ENCODE data around the gene TRPM8. TPM values are rescaled to one million over a fixed set of nuclear protein-coding genes. Genes with fewer than 3 reads are reported as not detected.

The TRPM8 gene
- total and polyA plus RNA-seq, 2 experiments from 2014 or later = not detected

- Histone ChIP-seq H3K4me1 (ENCODE audit: insufficient read depth) (no peaks in the 10 kb centered on the region), H3F3A (ENCODE audit: insufficient read depth) (no peaks in the 10 kb centered on the region), H3K9me2 (ENCODE audit: insufficient read depth) (no peaks in the 10 kb centered on the region), H3K79me2 (ENCODE audit: insufficient read depth) (no peaks in the 10 kb centered on the region), H3K9ac (no peak overlapping the region), H3K4me3 (no peak overlapping the region), H3K4me2 (ENCODE audit: unreplicated experiment) (no peak overlapping the region), H3K27ac (no peak overlapping the region), H3K9me3 (ENCODE audit: low read depth) (no peaks in the 10 kb centered on the region), H4K20me1 (ENCODE audit: insufficient read depth) (no peaks in the 10 kb centered on the region), H2AFZ (no peak overlapping the region), H3K27me3 (replicated peaks; ENCODE audit: insufficient read depth) (no peaks in the 10 kb centered on the region; the same call in 1 of the 2 replicates), H3K36me3 (ENCODE audit: low read depth) (no peaks in the 10 kb centered on the region)
- DNase-seq = no peak
- in situ Hi-C loops (cut with MboI) = no loop called here
- 70 to 76% methylated on average over 6 of the region's 6 CpGs for WGBS, 2 experiments (ENCODE audit: low coverage in 1 of 2, low lambda C conversion rate in 2 of 2, missing lambda C conversion rate in 2 of 2)
- TF ChIP-seq EZH2 (IDR thresholded peaks at IDR 0.05; ENCODE audit: insufficient read depth, poor library complexity, severe bottlenecking) (no peak), EZH2phosphoT487 (IDR thresholded peaks at IDR 0.05; ENCODE audit: insufficient read depth, low read depth) (no peak)
These were observed 144.6 kb downstream of the TRPM8 start for GRCh38 chr2:234061624-234062257.

DNA sequence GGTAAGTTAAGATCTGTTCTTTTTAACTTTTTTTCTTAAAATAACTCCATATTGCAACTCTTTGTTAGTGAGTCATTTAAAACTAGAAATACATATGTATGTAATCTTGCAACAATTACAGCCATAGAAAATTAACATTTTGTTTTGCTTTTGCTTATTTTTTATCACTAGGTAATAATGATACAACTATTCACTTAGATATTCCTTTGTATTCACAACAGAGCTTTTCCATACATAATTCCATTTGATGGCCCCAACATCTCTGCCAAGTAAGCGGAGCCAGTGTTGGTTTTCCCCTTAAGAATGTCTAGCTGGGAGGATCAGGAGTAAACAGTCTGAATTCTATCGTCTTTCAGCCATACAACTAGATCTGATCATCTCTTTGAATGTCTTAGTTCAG, 149.4 kb downstream of the TRPM8 start:
- Histone ChIP-seq H3K9me3 (ENCODE audit: low read depth) (no peaks in the 10 kb centered on the region), H3K36me3 (ENCODE audit: low read depth) (no peaks in the 10 kb centered on the region), H3K9ac (no peak overlapping the region), H3K9me2 (ENCODE audit: insufficient read depth) (no peaks in the 10 kb centered on the region), H3K27ac (no peak overlapping the region), H3F3A (ENCODE audit: insufficient read depth) (no peaks in the 10 kb centered on the region), H3K27me3 (replicated peaks; ENCODE audit: insufficient read depth) (peaks cover 12% of the 10 kb centered on the region), H2AFZ (no peak overlapping the region), H4K20me1 (ENCODE audit: insufficient read depth) (no peaks in the 10 kb centered on the region), H3K4me2 (ENCODE audit: unreplicated experiment) (no peak overlapping the region), H3K79me2 (ENCODE audit: insufficient read depth) (no peaks in the 10 kb centered on the region), H3K4me3 (no peak overlapping the region), H3K4me1 (ENCODE audit: insufficient read depth) (no peaks in the 10 kb centered on the region)
- no peak for TF ChIP-seq EZH2phosphoT487 (IDR thresholded peaks at IDR 0.05; ENCODE audit: insufficient read depth, low read depth)
- no peak for TF ChIP-seq EZH2 (IDR thresholded peaks at IDR 0.05; ENCODE audit: insufficient read depth, poor library complexity, severe bottlenecking)
- 42 to 43% methylated on average over 2 of the region's 2 CpGs for WGBS, 2 experiments (ENCODE audit: low coverage in 1 of 2, low lambda C conversion rate in 2 of 2, missing lambda C conversion rate in 2 of 2)
- DNase-seq = no peak
- in situ Hi-C loops (cut with MboI) = no loop called here

Other genes starting within 250 kb of the TRPM8 start
- not detected in 2 replicates for gene UGT1A9, start 245.5 kb upstream of the TRPM8 start, total RNA-seq (2014; rRNA removed; shearing (Covaris generic))
- gene UGT1A9, start 245.5 kb upstream of the TRPM8 start, polyA plus RNA-seq (2016; fragmentation: Nextera tagmentation; extraction: Ambion mirVana) = not detected in 2 replicates
- gene UGT1A7, start 235.5 kb upstream of the TRPM8 start, total RNA-seq (2014; rRNA removed; shearing (Covaris generic)) = not detected in 2 replicates
- gene UGT1A7, start 235.5 kb upstream of the TRPM8 start, polyA plus RNA-seq (2016; fragmentation: Nextera tagmentation; extraction: Ambion mirVana) = not detected in 2 replicates
- not detected in 2 replicates for gene UGT1A6, start 224.5 kb upstream of the TRPM8 start, total RNA-seq (2014; rRNA removed; shearing (Covaris generic))
- gene UGT1A6, start 224.5 kb upstream of the TRPM8 start, polyA plus RNA-seq (2016; fragmentation: Nextera tagmentation; extraction: Ambion mirVana) = not detected in 2 replicates
- not detected in 2 replicates for gene UGT1A5, start 204.5 kb upstream of the TRPM8 start, total RNA-seq (2014; rRNA removed; shearing (Covaris generic))
- not detected in 2 replicates for gene UGT1A5, start 204.5 kb upstream of the TRPM8 start, polyA plus RNA-seq (2016; fragmentation: Nextera tagmentation; extraction: Ambion mirVana)
- gene UGT1A4, start 198.6 kb upstream of the TRPM8 start, total RNA-seq (2014; rRNA removed; shearing (Covaris generic)) = not detected in 2 replicates
- not detected in 2 replicates for gene UGT1A4, start 198.6 kb upstream of the TRPM8 start, polyA plus RNA-seq (2016; fragmentation: Nextera tagmentation; extraction: Ambion mirVana)
- gene UGT1A3, start 188.3 kb upstream of the TRPM8 start, total RNA-seq (2014; rRNA removed; shearing (Covaris generic)) = not detected in 2 replicates
- not detected in 2 replicates for gene UGT1A3, start 188.3 kb upstream of the TRPM8 start, polyA plus RNA-seq (2016; fragmentation: Nextera tagmentation; extraction: Ambion mirVana)
- not detected in 2 replicates for gene UGT1A1, start 157.1 kb upstream of the TRPM8 start, total RNA-seq (2014; rRNA removed; shearing (Covaris generic))
- gene UGT1A1, start 157.1 kb upstream of the TRPM8 start, polyA plus RNA-seq (2016; fragmentation: Nextera tagmentation; extraction: Ambion mirVana) = not detected in 2 replicates
- gene MROH2A, start 139.0 kb upstream of the TRPM8 start, total RNA-seq (2014; rRNA removed; shearing (Covaris generic)) = not detected in 2 replicates
- gene MROH2A, start 139.0 kb upstream of the TRPM8 start, polyA plus RNA-seq (2016; fragmentation: Nextera tagmentation; extraction: Ambion mirVana) = not detected in 2 replicates
- 10.9 and 13.2 TPM in 2 replicates for gene HJURP, start 62.8 kb upstream of the TRPM8 start, total RNA-seq (2014; rRNA removed; shearing (Covaris generic))
- gene HJURP, start 62.8 kb upstream of the TRPM8 start, polyA plus RNA-seq (2016; fragmentation: Nextera tagmentation; extraction: Ambion mirVana) = 13.5 and 13.9 TPM in 2 replicates
- not detected in 2 replicates for gene SPP2, start 133.3 kb downstream of the TRPM8 start, total RNA-seq (2014; rRNA removed; shearing (Covaris generic))
- gene SPP2, start 133.3 kb downstream of the TRPM8 start, polyA plus RNA-seq (2016; fragmentation: Nextera tagmentation; extraction: Ambion mirVana) = not detected in 2 replicates

Measured in GM23248 (cell line).